ENCODE data around the gene BNIP3.

- no peak for TF ChIP-seq GATA2 (IDR thresholded peaks at IDR 0.05; ENCODE audit: low read depth, low read length)
- TF ChIP-seq GATA3 (IDR thresholded peaks at IDR 0.05; ENCODE audit: low read depth, low read length) = no peak
Measured at GRCh38 chr10:131994435-131994834, 12.7 kb upstream of the BNIP3 start.

Data from SH-SY5Y (cell line).